GM19193 (cell line): Measurements from ENCODE around the gene IQSEC3.

ENCODE experiments used
- POLR2A ChIP-seq: IDR thresholded peaks from 4 replicates; pipeline ENCODE4 v1.6.1; 2011; ENCODE audit not compliant: insufficient read depth, insufficient read length; ENCODE audit errors: extremely low read depth

The IQSEC3 gene

DNA sequence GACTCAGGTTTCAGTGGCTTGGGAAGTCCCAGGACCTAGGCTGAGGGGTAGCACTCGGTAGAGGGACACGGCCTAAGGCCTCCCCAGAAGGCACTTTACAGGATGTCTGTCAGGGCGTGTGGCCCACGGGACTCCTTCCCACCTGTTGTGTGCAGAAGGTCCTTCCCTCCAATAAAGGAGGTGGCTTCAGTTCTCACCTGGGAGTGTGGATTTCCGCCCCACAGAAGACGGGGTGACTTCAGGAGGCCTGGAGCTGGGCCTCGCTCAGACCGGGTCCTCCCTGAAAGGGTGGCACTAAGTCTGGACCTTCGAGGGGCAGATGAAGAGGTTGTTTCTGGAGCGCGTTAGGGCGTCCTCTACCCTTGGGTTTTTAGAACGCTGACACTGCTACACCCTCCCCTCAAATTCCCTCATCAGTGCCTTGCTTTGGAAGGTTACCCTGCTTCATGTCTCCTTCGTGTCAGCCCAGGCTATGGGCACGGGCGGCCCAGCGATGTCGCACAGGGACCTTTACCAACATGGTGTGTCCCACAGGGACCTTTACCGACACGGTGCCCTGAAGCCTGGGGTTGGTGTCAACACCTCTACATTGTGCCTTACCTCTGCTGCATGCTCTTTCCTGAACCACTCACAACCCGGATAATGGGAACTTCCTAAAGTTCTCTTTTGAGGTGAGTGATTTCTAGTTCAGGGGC lies 140.3 kb downstream of the IQSEC3 start:
- TF ChIP-seq POLR2A: no peak

- no peak for TF ChIP-seq POLR2A
Observed at GRCh38 chr12:207804-208203, 141.2 kb downstream of the IQSEC3 start.

GRCh38 chr12:208813-209212 lies 142.2 kb downstream of the IQSEC3 start:
- no peak for TF ChIP-seq POLR2A

DNA sequence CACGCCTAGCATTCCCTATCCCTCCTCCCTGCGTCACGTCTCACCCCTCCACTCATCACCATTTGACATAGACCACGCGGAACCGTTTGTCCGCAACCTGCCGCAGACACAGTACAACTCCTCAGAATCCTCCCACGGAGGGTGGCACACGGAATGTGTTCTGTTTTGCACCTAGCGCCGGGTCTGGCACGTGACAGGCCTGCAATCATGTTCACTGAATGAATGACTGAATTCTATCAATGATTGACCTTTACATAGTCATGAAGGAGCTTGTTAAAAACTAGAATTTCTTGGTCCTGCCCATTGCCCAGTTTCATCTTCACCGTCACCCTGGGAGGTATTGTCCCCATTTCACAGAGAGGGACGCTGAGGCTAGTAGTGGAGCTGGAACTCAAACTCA lies 142.7 kb downstream of the IQSEC3 start:
- no peak for TF ChIP-seq POLR2A

GRCh38 chr12:209851-210250 lies 143.3 kb downstream of the IQSEC3 start:
- TF ChIP-seq POLR2A: no peak

DNA sequence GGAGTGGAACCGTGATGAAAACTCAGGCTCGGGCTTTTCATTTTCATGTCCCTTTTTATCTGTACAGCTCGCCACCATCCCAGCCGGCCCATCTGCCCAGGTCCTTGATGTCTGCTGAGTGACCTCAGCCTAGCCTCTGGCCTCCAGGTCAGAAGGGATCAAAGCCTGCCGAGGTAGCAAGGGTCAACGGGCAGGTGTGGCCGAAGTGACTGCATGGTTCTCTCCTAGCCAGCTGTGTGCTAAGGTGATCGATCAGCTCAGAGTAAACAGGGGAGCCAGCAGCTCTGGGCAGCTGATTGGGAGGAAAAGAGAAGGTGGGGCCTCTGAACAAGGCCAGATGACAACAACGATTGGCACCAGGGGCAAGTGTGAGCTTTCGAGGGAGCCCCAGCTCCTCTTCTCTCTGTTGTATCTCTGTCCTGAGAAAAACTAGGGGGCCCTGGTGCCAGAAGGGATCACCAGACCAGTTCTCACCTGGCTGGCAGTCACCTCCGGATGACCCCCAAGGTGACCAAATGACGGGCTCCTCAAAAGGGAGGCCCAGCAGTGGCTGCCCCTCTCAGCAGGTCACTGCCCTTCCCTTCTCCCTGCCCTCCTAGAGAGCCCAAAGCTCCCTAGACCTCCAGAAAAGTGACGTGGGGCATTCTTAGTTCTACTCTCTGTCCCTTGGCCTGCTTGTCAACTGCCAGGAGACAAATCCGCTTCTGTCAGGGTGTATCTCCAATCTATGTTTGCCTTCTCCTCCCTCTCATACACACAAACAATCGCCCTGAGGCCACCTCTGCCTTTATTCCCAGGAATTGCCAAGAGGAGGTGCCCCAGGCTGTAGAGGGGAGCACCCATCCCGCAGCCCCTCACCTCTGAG lies 143.9 kb downstream of the IQSEC3 start:
- TF ChIP-seq POLR2A: no peak

GRCh38 chr12:211142-211465 lies 144.5 kb downstream of the IQSEC3 start:
- no peak for TF ChIP-seq POLR2A

DNA sequence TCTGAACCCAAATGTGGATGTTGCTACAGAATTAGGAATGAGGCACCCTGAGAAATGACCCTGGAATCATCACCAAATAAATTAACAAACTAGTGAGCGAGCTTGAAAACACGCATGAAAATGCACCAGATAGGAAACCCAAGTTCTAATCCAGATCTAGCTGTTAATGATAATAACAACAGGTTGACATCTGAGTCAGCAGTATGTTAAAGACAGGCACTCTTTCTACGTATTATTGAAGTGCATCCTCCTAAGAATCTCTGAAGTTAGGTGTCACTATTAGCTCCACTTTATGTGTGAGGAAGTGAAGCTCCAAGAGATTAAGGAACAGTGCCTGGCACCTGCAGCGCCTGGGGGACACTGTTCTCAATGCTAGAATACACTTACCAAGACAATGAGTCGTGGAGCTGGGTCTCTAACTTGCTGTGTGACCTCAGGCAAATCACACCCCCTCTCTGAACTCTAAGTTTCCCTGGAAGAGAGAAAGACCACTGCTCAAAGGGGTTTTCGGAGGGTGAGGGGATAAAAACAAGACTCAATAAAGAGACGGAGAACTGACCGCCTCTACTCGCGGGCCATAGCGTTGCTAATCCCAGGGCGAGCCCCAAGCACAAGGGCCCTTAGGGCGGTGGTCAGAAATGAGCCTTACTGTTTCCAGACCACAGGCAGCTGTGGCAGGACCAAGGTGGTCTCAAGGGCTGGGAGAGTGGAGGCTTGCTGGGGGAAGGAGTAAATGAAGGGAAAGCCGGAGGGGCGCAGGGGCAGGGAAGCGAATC lies 145.3 kb downstream of the IQSEC3 start:
- TF ChIP-seq POLR2A: no peak

DNA sequence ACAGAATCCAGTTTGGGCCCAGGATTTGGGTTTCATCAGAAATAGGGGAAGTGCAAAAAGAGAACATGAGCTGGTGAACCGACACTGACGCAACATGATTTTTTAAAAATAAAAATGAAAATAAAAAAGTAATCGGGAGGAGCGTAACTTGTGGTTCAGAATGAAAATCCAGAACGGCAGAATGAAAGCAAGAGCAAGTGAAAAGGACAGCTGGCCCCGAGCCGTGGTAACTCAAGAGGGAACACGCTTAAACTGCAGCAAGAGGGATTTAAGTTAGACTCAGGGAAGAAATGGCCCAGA lies 145.8 kb downstream of the IQSEC3 start:
- TF ChIP-seq POLR2A: no peak

GRCh38 chr12:212715-213526 lies 146.4 kb downstream of the IQSEC3 start:
- TF ChIP-seq POLR2A: no peak

GRCh38 chr12:213527-213932 lies 147.0 kb downstream of the IQSEC3 start:
- no peak for TF ChIP-seq POLR2A

GRCh38 chr12:214003-214741 lies 147.6 kb downstream of the IQSEC3 start, which contains the start of gene SLC6A12:
TSS of gene SLC6A12 (minus strand) at chr12:214157. CDS start at chr12:209986, 4,171 bp downstream.
- TF ChIP-seq POLR2A: no peak

DNA sequence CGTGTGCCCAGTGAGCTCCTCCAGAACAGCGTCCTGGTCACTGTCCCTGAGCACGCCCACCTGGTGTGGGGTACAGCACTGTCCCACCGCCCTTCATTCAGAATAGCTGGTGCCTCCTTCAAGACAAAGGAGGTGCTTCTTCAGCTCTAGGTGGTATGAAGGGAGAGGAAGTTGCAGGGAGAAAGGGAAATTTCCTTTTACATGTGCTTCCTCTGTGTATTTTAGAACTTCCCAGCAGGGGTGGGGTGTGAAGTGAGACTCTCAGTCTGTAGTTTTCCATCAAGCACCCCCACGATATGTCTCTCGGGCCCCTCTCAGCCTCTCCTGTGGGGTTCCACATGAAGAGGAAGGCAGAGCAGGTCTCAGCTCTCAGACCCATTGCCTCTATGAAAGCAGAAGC lies 148.5 kb downstream of the IQSEC3 start:
- no peak for TF ChIP-seq POLR2A

- no peak for TF ChIP-seq POLR2A
Observed at GRCh38 chr12:218221-218620, 151.7 kb downstream of the IQSEC3 start.
